ENCODE measurements around the gene GTF2F1.

GRCh38 chr19:6421075-6422014 lies 28.4 kb upstream of the GTF2F1 start:
- TF ChIP-seq EP300 (IDR thresholded peaks at IDR 0.05; ENCODE audit: low read depth) (no peak), POLR2A (IDR thresholded peaks at IDR 0.05) (no peak)

Data from transverse colon (tissue), 1 donor.